ENCODE measurements around the gene GALNT17. TPM values are rescaled to one million over a fixed set of nuclear protein-coding genes. Genes with fewer than 3 reads are reported as not detected.

Gene GALNT17
- total RNA-seq, 1 experiment from 2014 or later: not detected

DNA sequence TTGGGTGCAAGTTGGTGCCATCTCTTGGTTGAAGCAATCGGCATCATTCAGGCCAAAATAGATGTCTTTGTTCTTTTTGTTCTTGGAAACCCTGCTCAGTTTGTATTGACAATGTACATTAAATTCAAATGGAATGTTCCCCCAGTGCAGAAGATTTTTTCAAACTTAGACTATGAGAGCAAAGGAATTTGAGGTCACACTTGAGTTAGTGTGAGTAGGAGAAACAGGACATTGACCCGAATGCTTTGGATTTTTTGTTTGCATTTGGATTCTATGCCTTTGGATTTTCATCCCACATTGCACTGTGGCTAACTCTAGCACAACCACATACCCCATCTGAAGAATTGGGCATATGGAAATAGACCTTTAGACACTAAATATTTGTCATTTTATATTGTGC, 480.0 kb downstream of the GALNT17 start:
- CTCF ChIA-PET: no interaction called here
- POLR2A ChIA-PET: no interaction called here
- intact Hi-C loops (cut with micrococcal nuclease): no loop called here
- peaks cover 10% of the 10 kb centered on the region for H3K9me3 Mint-ChIP-seq (ENCODE audit: unreplicated experiment)
- peaks cover 7% of the 10 kb centered on the region for H3K4me1 Mint-ChIP-seq (ENCODE audit: insufficient read depth, unreplicated experiment)
- no peak for DNase-seq (ENCODE audit: unreplicated experiment)
- BruUV-seq (replicated peaks): no TSS peak
- no peak overlapping the region for H3K4me3 Mint-ChIP-seq (ENCODE audit: unreplicated experiment)
- H3K27ac Mint-ChIP-seq (ENCODE audit: low read depth, unreplicated experiment): no peak overlapping the region
- no peaks in the 10 kb centered on the region for H3K27me3 Mint-ChIP-seq (ENCODE audit: insufficient read depth, unreplicated experiment)
- no peaks in the 10 kb centered on the region for H3K36me3 Mint-ChIP-seq (ENCODE audit: insufficient read depth, unreplicated experiment)
- TF ChIP-seq, protein P1, sequence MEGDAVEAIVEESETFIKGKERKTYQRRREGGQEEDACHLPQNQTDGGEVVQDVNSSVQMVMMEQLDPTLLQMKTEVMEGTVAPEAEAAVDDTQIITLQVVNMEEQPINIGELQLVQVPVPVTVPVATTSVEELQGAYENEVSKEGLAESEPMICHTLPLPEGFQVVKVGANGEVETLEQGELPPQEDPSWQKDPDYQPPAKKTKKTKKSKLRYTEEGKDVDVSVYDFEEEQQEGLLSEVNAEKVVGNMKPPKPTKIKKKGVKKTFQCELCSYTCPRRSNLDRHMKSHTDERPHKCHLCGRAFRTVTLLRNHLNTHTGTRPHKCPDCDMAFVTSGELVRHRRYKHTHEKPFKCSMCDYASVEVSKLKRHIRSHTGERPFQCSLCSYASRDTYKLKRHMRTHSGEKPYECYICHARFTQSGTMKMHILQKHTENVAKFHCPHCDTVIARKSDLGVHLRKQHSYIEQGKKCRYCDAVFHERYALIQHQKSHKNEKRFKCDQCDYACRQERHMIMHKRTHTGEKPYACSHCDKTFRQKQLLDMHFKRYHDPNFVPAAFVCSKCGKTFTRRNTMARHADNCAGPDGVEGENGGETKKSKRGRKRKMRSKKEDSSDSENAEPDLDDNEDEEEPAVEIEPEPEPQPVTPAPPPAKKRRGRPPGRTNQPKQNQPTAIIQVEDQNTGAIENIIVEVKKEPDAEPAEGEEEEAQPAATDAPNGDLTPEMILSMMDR (IDR thresholded peaks at IDR 0.05; ENCODE audit: unreplicated experiment): no peak

DNA sequence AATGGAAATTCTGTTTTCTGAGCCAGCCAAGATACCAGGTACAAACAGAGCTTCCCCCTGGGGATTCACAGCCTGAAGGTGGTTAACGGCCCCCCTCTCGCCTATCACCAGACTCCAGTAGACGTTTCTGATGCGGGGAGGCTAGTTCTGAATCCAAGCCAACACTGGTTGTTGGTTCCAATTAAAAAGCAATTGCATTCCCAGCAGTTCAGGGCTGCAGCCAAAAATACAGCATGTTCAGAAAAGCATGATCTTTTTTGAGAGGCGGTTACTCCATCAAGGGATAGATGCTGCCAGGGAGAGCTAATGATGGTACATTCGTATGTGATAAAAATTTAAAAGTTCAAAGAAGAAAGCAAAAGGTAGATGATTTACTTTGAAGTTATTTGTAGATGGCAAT, 481.0 kb downstream of the GALNT17 start:
- no peak for DNase-seq (ENCODE audit: unreplicated experiment)
- intact Hi-C loops (cut with micrococcal nuclease): no loop called here
- POLR2A ChIA-PET: no interaction called here
- H3K27ac Mint-ChIP-seq (ENCODE audit: low read depth, unreplicated experiment): no peak overlapping the region
- no peaks in the 10 kb centered on the region for H3K36me3 Mint-ChIP-seq (ENCODE audit: insufficient read depth, unreplicated experiment)
- H3K4me1 Mint-ChIP-seq (ENCODE audit: insufficient read depth, unreplicated experiment): peaks cover 7% of the 10 kb centered on the region
- H3K9me3 Mint-ChIP-seq (ENCODE audit: unreplicated experiment): peaks cover 2% of the 10 kb centered on the region
- no TSS peak for BruUV-seq (replicated peaks)
- CTCF ChIA-PET: no interaction called here
- no peak overlapping the region for H3K4me3 Mint-ChIP-seq (ENCODE audit: unreplicated experiment)
- H3K27me3 Mint-ChIP-seq (ENCODE audit: insufficient read depth, unreplicated experiment): no peaks in the 10 kb centered on the region
- TF ChIP-seq, protein P1 (IDR thresholded peaks at IDR 0.05; ENCODE audit: unreplicated experiment): no peak

DNA sequence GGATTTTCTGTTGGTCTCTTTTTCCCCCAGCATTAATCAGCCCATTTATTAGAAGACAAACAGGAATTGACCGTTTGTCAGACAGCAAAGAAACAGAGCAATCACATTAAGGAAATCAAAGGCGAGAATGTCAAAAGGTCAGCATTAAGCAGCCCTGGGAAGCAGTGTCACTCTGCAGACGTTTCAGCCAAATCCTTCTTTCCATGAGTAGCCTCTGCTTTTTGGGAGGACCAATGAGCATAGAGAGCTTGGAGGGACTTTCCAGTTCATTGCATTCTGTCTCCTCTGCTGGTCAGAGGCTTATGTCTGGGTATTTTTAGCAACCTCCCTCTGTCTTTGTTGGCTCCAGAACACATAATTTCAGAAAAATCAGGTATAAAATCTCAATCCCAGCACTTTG, 481.4 kb downstream of the GALNT17 start:
- no TSS peak for BruUV-seq (replicated peaks)
- Mint-ChIP-seq H3K4me1 (ENCODE audit: insufficient read depth, unreplicated experiment) (peaks cover 7% of the 10 kb centered on the region), H3K9me3 (ENCODE audit: unreplicated experiment) (no peaks in the 10 kb centered on the region), H3K4me3 (ENCODE audit: unreplicated experiment) (no peak overlapping the region), H3K27ac (ENCODE audit: low read depth, unreplicated experiment) (no peak overlapping the region), H3K27me3 (ENCODE audit: insufficient read depth, unreplicated experiment) (no peaks in the 10 kb centered on the region), H3K36me3 (ENCODE audit: insufficient read depth, unreplicated experiment) (no peaks in the 10 kb centered on the region)
- no peak for DNase-seq (ENCODE audit: unreplicated experiment)
- ChIA-PET CTCF (no interaction called here), POLR2A (no interaction called here)
- intact Hi-C loops (cut with micrococcal nuclease): no loop called here
- TF ChIP-seq, protein P1 (IDR thresholded peaks at IDR 0.05; ENCODE audit: unreplicated experiment): no peak

DNA sequence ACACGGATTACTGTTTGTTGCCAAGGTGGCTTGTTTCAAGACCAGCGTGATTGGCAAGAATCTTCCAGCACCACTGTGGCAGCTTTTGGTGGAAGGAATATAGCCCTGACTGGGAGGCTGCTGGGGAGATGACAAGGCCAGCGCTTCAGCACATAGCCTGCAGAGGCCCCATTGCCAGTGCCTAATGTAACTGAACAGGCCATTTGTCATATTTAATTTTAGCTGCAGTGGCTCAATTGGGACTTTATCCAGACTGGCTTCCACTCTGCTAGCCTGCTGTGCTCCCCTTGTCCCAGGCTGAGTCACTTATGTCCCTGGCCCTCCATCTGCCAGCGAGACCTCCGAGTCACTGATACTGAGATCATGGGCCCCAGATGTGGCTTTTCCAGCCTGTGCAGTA, 483.1 kb downstream of the GALNT17 start:
- intact Hi-C loops (cut with micrococcal nuclease): no loop called here
- CTCF ChIA-PET: no interaction called here
- H3K4me1 Mint-ChIP-seq (ENCODE audit: insufficient read depth, unreplicated experiment): peaks cover 7% of the 10 kb centered on the region

More for the DNA sequence above, 483.1 kb downstream of the GALNT17 start:
- Mint-ChIP-seq H3K4me3 (ENCODE audit: unreplicated experiment) (no peak overlapping the region), H3K36me3 (ENCODE audit: insufficient read depth, unreplicated experiment) (no peaks in the 10 kb centered on the region), H3K27me3 (ENCODE audit: insufficient read depth, unreplicated experiment) (no peaks in the 10 kb centered on the region), H3K27ac (ENCODE audit: low read depth, unreplicated experiment) (no peak overlapping the region), H3K9me3 (ENCODE audit: unreplicated experiment) (no peaks in the 10 kb centered on the region)
- no peak for DNase-seq (ENCODE audit: unreplicated experiment)
- BruUV-seq (replicated peaks): no TSS peak
- TF ChIP-seq, protein P1 (IDR thresholded peaks at IDR 0.05; ENCODE audit: unreplicated experiment): no peak
- POLR2A ChIA-PET: no interaction called here

Measured in MCF 10A (cell line).